T-helper 1 cell (primary cell): ENCODE results near the gene SLC22A17.
"Not testable (repeated sequence)": the region's sequence is repeated elsewhere in the genome, so short reads cannot be mapped to it uniquely, and the experiment has no call there.

ENCODE experiments used
- DNase-seq, 5 donors: peaks; one replicate each; pipeline ENCODE4 v3.0.0-alpha.2; 2012 to 2020

Gene SLC22A17

GRCh38 chr14:23335623-23336022, 17.1 kb downstream of the SLC22A17 start:
- no peak for DNase-seq

DNA sequence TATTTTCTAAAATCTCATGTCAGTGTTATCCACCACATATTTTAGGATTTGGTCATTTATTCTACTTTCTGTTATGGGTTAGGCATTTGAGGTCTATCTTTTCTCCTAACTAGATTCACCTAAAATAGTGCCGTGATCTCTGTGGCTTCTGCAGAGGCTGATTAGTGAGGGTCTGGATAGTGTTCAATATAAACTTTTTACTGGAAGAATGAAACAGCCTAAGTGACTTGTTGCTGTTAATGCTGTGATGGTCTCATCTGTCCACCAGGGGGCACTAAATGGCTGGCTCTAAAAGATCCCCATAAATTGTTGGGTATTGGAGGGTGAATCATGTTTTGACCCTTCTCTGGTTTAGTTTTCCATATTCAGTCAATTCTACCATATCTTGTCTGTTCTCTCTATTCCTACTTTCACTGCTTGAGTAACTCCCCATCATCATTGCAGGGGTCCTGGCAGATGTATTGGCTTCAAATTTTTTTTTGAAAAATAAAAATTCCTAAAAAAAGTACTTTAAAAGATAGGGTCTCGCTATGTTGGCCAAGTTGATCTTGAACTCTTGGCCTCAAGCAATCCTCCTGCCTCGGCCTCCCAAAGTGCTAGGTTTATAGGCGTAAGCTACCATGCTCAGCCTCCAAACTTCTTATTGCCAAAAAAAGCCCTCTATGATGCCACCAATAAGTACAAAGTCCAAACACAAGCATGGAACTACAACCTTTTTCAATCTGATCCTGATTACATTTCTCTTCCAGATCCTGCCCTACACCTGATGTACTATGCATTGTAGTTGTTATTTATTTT, 24.5 kb downstream of the SLC22A17 start:
- peak in 4 of 5 donors; percentile 38 to 61 (median 52) for DNase-seq

DNA sequence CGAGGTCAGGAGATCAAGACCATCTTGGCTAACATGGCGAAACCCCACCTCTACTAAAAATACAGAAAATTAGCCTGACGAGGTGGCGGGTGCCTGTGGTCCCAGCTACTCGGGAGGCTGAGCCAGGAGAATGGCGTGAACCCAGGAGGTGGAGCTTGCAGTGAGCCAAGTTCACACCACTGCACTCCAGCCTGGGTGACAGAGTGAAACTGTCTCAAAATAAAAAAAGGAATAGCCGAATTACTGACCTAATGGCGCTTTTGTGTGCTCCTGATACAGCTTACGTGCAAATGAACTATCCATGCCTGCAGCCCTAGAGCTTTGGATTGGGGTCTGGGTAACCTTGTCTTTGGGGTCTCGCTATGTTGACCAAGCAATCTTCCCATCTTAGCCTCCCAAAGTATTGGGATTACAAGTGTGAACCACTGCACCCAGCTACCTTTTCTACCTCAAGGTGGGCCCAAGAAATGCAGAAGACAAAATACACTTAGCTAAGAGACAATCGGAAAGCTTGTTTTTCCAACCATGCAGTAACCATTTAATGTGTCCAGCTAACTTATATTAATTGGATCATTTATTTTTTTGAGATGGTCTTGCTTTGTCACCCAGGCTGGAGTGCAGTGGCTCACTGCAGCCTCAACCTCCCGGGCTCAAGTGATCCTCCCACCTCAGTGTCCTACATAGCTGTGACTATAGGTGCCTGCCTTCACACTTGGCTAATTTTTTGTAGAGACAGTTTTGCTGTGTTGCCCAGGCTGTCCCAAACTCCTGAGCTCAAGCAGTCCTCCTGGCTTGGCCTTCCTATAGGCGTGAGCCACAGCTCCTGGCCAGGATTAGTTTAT, 26.0 kb downstream of the SLC22A17 start:
- no peak for DNase-seq

DNA sequence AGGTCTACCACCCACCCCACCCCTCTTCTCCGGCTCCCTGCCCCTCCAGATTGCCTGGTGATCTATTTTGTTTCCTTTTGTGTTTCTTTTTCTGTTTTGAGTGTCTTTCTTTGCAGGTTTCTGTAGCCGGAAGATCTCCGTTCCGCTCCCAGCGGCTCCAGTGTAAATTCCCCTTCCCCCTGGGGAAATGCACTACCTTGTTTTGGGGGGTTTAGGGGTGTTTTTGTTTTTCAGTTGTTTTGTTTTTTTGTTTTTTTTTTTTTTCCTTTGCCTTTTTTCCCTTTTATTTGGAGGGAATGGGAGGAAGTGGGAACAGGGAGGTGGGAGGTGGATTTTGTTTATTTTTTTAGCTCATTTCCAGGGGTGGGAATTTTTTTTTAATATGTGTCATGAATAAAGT, 26.9 kb downstream of the SLC22A17 start:
- not testable (repeated sequence) for DNase-seq

DNA sequence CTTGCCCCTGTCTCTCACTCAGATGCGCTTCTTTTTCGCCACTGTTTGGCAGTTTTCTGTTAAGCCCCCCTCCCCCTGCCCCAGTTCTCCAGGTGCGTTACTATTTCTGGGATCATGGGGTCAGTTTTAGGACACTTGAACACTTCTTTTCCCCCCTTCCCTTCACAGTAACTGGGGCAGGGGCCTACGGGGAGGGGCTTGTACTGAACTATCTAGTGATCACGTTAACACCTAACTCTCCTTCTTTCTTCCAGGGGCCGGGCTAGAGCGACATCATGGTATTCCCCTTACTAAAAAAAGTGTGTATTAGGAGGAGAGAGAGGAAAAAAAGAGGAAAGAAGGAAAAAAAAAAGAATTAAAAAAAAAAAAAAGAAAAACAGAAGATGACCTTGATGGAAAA, 27.7 kb downstream of the SLC22A17 start:
- no peak for DNase-seq

DNA sequence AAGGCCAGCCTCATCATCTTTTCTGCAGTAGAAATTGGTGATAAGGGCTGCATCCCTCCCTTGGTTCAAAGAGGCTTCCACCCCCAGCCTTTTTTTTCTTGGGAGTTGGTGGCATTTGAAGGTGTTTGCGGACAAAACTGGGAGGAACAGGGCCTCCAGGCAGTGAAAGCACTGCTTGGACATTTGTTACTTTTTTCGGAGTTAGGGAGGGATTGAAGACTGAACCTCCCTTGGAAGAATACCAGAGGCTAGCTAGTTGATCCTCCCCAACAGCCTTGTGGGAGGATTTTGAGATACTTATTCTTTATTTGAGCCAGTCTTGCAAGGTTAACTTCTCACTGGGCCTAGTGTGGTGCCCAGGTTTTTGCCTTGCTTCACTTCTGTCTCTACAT, 28.2 kb downstream of the SLC22A17 start:
- DNase-seq = no peak

DNA sequence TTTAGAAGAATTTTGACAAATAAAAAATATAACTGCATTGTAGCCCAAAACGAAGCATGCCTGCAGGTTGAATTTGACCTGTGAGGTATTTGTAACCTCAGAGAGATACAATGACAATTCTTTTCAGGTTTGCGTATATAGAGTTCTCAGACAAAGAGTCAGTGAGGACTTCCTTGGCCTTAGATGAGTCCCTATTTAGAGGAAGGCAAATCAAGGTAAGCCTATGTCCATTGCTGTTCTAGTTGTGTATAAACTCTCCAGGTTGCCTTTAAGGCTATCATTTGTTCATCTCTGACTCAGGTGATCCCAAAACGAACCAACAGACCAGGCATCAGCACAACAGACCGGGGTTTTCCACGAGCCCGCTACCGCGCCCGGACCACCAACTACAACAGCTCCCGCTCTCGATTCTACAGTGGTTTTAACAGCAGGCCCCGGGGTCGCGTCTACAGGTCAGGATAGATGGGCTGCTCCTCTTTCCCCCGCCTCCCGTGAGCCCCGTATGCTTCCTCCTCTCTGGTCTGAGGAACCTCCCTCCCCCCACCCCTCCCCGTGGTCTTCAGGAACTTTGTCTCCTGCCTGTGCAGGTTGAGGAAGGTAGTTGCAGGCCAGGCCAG, 28.7 kb downstream of the SLC22A17 start:
- no peak for DNase-seq

DNA sequence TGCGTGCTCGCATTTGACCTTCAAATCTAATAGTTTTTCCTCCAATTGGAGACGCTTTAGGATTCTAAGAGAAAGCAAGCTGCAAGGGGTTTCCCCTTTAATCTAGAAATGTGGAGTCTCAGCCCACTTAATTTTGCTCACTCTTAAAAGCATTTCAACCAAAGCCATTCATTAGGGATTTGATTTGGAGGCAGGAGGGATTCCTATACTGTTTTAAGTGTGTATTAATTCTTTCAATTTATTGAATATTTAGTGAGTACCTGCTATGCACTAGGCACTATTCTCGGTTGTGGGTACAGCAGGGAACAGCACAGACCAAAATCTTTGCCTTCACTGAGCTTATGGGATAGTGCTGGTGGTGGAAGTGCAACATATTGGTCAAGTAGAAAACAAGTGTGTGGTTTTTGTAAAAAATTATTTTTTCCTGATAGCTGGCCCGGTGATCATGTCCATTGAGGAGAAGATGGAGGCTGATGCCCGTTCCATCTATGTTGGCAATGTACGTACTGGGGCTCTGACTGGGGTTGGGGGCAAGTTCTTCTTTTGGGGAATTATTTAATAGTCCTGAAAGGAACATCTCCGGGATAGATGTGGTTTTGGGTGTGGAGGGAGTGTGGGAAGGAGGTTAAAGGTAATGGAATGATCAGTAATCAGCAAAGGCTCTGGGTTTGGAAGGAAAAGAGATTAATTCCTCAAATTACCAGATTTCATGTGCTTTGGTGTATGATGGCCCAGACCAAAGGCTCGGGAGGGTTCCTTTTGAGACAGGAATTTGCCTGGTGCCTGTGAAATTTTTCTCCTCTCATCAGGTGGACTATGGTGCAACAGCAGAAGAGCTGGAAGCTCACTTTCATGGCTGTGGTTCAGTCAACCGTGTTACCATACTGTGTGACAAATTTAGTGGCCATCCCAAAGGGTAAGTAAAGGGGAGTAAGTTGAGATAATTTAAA, 29.8 kb downstream of the SLC22A17 start:
- no peak for DNase-seq

GRCh38 chr14:23321572-23322547, 30.8 kb downstream of the SLC22A17 start:
- peak in 4 of 5 donors; percentile 20 to 53 (median 20) for DNase-seq

GRCh38 chr14:23320584-23321571, 31.8 kb downstream of the SLC22A17 start, which contains the start of gene PABPN1:
Gene PABPN1 (plus strand): TSS chr14:23321457. CDS start chr14:23321470, 13 bp downstream.
- peak; percentile 94 to 100 (median 96) for DNase-seq

DNA sequence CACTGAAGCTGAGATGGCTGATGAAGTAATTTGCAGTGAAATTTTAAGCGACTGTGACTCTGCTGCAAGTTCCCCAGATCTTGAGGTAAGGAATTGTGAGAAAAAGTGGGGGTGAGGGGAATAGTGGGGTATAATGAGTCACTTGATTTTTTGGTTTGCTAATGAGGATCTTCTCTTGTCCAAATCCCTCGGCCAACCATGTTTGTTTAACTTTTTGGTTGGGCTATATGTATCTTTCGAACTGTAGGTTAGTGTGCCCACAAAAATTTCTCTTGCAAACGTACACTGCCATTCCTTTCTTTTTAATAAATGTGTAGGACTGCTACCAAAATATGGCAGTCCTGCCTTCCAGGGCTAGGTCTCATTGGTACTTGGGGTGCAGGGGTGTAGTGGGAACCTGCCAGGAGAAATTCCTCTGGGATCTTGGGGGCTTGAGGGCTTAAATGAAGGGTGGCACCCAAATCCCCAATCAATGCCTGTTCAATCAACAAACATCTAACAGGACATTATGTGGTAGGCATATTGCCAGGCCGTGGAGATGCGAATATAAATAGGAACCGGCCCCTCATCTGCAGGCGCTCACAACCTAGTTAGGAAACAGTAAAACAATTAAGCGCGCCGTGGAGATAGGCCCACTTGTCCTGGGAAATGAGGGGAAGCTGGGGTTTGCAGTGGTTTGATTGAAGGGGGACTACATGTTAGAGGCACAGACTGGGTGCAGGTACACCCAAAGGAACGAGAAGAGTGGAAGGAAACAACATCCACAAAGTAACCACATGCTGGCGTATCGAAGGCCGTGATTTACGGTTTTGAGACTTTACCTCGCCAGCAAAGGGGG, 32.7 kb downstream of the SLC22A17 start:
- no peak for DNase-seq

- DNase-seq = no peak
Measured at GRCh38 chr14:23316300-23316699, 36.4 kb downstream of the SLC22A17 start.

- DNase-seq = no peak
Measured at GRCh38 chr14:23310546-23310945, 42.1 kb downstream of the SLC22A17 start.

- no peak for DNase-seq
Measured at GRCh38 chr14:23308721-23309445, 43.8 kb downstream of the SLC22A17 start.

GRCh38 chr14:23307687-23308644, 44.7 kb downstream of the SLC22A17 start:
- DNase-seq = no peak

GRCh38 chr14:23307146-23307530, 45.5 kb downstream of the SLC22A17 start:
- no peak for DNase-seq
